MCF 10A (cell line): ENCODE data around the gene SERPINA9. TPM values are rescaled to one million over a fixed set of nuclear protein-coding genes. Genes with fewer than 3 reads are reported as not detected.
"Not testable (repeated sequence)": the region's sequence is repeated elsewhere in the genome, so short reads cannot be mapped to it uniquely, and the experiment has no call there.

Experiments
- BruUV-seq: library from RNA; stranded (reverse); fragments of 400-500 nt; replicated peaks from 2 replicates; lab custom pipeline; 2021; lab: Mats Ljungman, UMichigan
- CTCF ChIA-PET: fragments of 300-600 bp; sonication (Branson Sonifier 250); formaldehyde crosslinking; extraction: SDS; loops from one replicate; lab custom pipeline; 2021; ENCODE audit warnings: antibody characterized with exemption, inconsistent platforms; lab: Yijun Ruan, JAX
- POLR2A ChIA-PET: fragments of 300-600, 350-650 bp; sonication (Branson Sonifier 250); formaldehyde crosslinking; extraction: SDS; loops from one replicate; lab custom pipeline; 2020; ENCODE audit warnings: antibody characterized with exemption, inconsistent platforms; lab: Yijun Ruan, JAX
- DNase-seq: peaks from one replicate; pipeline ENCODE4 v3.0.0-alpha.2; 2018; ENCODE audit not compliant: unreplicated experiment
- H3K27ac Mint-ChIP-seq: one replicate; pipeline ENCODE4 v1.8.0; 2022; ENCODE audit warnings: mild to moderate bottlenecking, low read depth, mixed read lengths; ENCODE audit not compliant: unreplicated experiment
- H3K27me3 Mint-ChIP-seq: one replicate; pipeline ENCODE4 v1.8.0; 2022; ENCODE audit warnings: mixed read lengths; ENCODE audit not compliant: insufficient read depth, unreplicated experiment
- H3K36me3 Mint-ChIP-seq: one replicate; pipeline ENCODE4 v1.8.0; 2022; ENCODE audit warnings: mild to moderate bottlenecking, moderate library complexity, mixed read lengths; ENCODE audit not compliant: insufficient read depth, unreplicated experiment
- H3K4me1 Mint-ChIP-seq: one replicate; pipeline ENCODE4 v1.8.0; 2022; ENCODE audit warnings: mixed read lengths; ENCODE audit not compliant: insufficient read depth, unreplicated experiment
- H3K4me3 Mint-ChIP-seq: one replicate; pipeline ENCODE4 v1.8.0; 2022; ENCODE audit warnings: mild to moderate bottlenecking, moderate library complexity, mixed read lengths; ENCODE audit not compliant: unreplicated experiment
- H3K9me3 Mint-ChIP-seq: one replicate; pipeline ENCODE4 v1.8.0; 2022; ENCODE audit warnings: mixed read lengths; ENCODE audit not compliant: unreplicated experiment
- CTCF ChIP-seq: fragments of 200-600 bp; IDR thresholded peaks from one replicate; pipeline ENCODE4 v1.8.0; 2022; ENCODE audit warnings: antibody characterized with exemption, mild to moderate bottlenecking; ENCODE audit not compliant: unreplicated experiment
- intact Hi-C: fragments of 100-400 bp; cut with micrococcal nuclease; formaldehyde crosslinking; loops from 2 replicates; pipeline ENCODE4 v1.14.1; 2022
- total RNA-seq: library from RNA; stranded (reverse); gene quantifications from 2 replicates; pipeline ENCODE4 v1.2.3, GENCODE V29; 2022

The SERPINA9 gene
- total RNA-seq, 1 experiment from 2014 or later: not detected

- CTCF ChIA-PET: interaction anchor here (0.6 to 3.4 kb wide), 6 partner anchors 11 to 447 kb away, joined by 4 to 13 read pairs (median 6); no protein-coding TSS in a partner anchor
- no TSS peak for BruUV-seq
- intact Hi-C loops: loop anchor here (10.0 kb wide), 1 partner anchor 179 kb away; no protein-coding TSS in a partner anchor
- no peak for TF ChIP-seq CTCF
- no peaks in the 10 kb centered on the region for H3K36me3 Mint-ChIP-seq
- POLR2A ChIA-PET: no interaction called here
- peaks cover 4% of the 10 kb centered on the region for H3K9me3 Mint-ChIP-seq
- H3K27ac Mint-ChIP-seq: no peak overlapping the region
- H3K4me3 Mint-ChIP-seq: no peak overlapping the region
- no peaks in the 10 kb centered on the region for H3K4me1 Mint-ChIP-seq
- H3K27me3 Mint-ChIP-seq: no peaks in the 10 kb centered on the region
- DNase-seq: no peak
Measured at GRCh38 chr14:94483729-94484275, 7.8 kb upstream of the SERPINA9 start.

- H3K9me3 Mint-ChIP-seq: peaks cover 9% of the 10 kb centered on the region
- H3K27ac Mint-ChIP-seq: no peak overlapping the region
- intact Hi-C loops: loop anchor here (10.0 kb wide), 1 partner anchor 178 kb away; no protein-coding TSS in a partner anchor
- no peak overlapping the region for H3K4me3 Mint-ChIP-seq
- no peaks in the 10 kb centered on the region for H3K27me3 Mint-ChIP-seq
- POLR2A ChIA-PET: no interaction called here
- DNase-seq: no peak
- CTCF ChIA-PET: no interaction called here
- TF ChIP-seq CTCF: no peak
- H3K36me3 Mint-ChIP-seq: no peaks in the 10 kb centered on the region
- no peaks in the 10 kb centered on the region for H3K4me1 Mint-ChIP-seq
- BruUV-seq: no TSS peak
Measured at GRCh38 chr14:94483071-94483451, 7.1 kb upstream of the SERPINA9 start.

- CTCF ChIA-PET, H3K9me3 Mint-ChIP-seq, H3K4me1 Mint-ChIP-seq, H3K36me3 Mint-ChIP-seq, DNase-seq, H3K27ac Mint-ChIP-seq, H3K27me3 Mint-ChIP-seq, BruUV-seq, H3K4me3 Mint-ChIP-seq, POLR2A ChIA-PET: not testable (repeated sequence)
- intact Hi-C loops: loop anchor here (10.0 kb wide), 1 partner anchor 178 kb away; no protein-coding TSS in a partner anchor
Measured at GRCh38 chr14:94482132-94483070, 6.4 kb upstream of the SERPINA9 start.

GRCh38 chr14:94481468-94482131, 5.6 kb upstream of the SERPINA9 start:
- CTCF ChIA-PET: interaction anchor here (1.6 to 1.9 kb wide), 2 partner anchors 48 to 345 kb away, joined by 7 to 8 read pairs; no protein-coding TSS in a partner anchor
- H3K9me3 Mint-ChIP-seq: peaks cover 9% of the 10 kb centered on the region

More at GRCh38 chr14:94481468-94482131, 5.6 kb upstream of the SERPINA9 start:
- Mint-ChIP-seq H3K36me3 (no peaks in the 10 kb centered on the region), H3K4me1 (no peaks in the 10 kb centered on the region), H3K4me3 (no peak overlapping the region), H3K27ac (no peak overlapping the region), H3K27me3 (no peaks in the 10 kb centered on the region)
- BruUV-seq: no TSS peak
- DNase-seq: no peak
- POLR2A ChIA-PET: no interaction called here
- no peak for TF ChIP-seq CTCF
- intact Hi-C loops: loop anchor here (10.0 kb wide), 1 partner anchor 177 kb away; no protein-coding TSS in a partner anchor
